HUES6 (cell line): ENCODE results near the gene LEF1.

Experiments
- H3K27ac ChIP-seq: 2 replicates; pipeline ENCODE4 v1.7.0; 2013; ENCODE audit warnings: low read depth, mild to moderate bottlenecking, low read length, inconsistent platforms
- H3K27me3 ChIP-seq: 2 replicates; pipeline ENCODE4 v1.6.1; 2013; ENCODE audit warnings: low read length; ENCODE audit not compliant: control insufficient read depth, insufficient read depth
- H3K36me3 ChIP-seq: 2 replicates; pipeline ENCODE4 v1.6.1; 2013; ENCODE audit warnings: low read length; ENCODE audit not compliant: control insufficient read depth, insufficient read depth
- H3K4me1 ChIP-seq: 2 replicates; pipeline ENCODE4 v1.6.1; 2013; ENCODE audit warnings: low read length; ENCODE audit not compliant: control insufficient read depth, insufficient read depth
- H3K4me3 ChIP-seq: 2 replicates; pipeline ENCODE4 v1.5.1; 2013; ENCODE audit warnings: low read depth, low read length
- H3K9ac ChIP-seq: one replicate; pipeline ENCODE4 v1.6.1; 2013; ENCODE audit warnings: mild to moderate bottlenecking, low read length
- H3K9me3 ChIP-seq: 2 replicates; pipeline ENCODE4 v1.6.1; 2013; ENCODE audit warnings: low read depth, low read length; ENCODE audit not compliant: control insufficient read depth, insufficient read depth

The LEF1 gene

DNA sequence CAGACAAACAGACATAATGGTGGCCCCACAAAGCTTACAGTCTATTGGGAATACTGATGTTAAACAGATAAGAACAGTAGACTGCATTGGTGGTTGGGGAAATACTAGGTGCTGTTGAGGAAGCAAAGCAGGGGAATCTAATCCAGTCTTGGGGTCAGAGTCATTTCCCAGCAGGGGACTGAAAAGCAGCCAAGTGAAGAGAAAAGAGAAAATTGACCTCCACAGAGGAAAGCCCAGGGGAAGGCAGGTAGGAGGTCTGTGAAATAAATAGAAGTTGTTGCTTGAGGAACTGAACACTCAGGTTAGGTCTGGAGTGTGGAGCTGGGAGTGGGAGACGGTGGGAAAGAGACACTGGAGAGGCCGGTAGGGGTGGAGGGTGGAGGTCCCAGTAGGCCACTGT lies 33.0 kb upstream of the LEF1 start:
- Histone ChIP-seq H3K27ac (no peak overlapping the region), H3K27me3 (no peaks in the 10 kb centered on the region), H3K9ac (no peak overlapping the region), H3K9me3 (no peaks in the 10 kb centered on the region), H3K4me1 (peaks cover 3% of the 10 kb centered on the region; the same call in 1 of the 2 replicates), H3K36me3 (no peaks in the 10 kb centered on the region), H3K4me3 (no peak overlapping the region)

DNA sequence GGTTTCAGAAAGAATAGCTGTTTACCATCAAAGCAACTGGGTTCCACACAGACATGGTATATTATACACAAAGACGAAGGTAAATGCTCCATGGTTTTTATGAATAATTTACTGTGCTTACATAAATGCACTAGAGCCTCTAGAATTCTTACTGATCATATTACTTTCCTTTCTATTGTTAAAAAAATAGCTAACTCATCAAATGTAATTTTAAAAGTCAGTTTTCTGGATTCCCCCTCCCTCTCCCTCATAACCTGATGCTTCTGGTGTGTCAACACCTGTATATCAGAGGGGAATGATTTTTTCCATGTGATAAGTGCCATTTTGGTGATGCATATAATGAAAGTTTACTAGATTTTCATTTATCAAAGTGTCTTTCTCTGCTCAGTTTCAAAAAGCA lies 31.1 kb upstream of the LEF1 start:
- Histone ChIP-seq H3K4me1 (0 out of 2 replicates have a peak, but pooled peaks cover 2% of the 10 kb centered on the region), H3K27me3 (peaks cover 6% of the 10 kb centered on the region; the same call in 1 of the 2 replicates), H3K9me3 (no peaks in the 10 kb centered on the region), H3K9ac (no peak overlapping the region), H3K36me3 (no peaks in the 10 kb centered on the region), H3K27ac (no peak overlapping the region), H3K4me3 (no peak overlapping the region)

DNA sequence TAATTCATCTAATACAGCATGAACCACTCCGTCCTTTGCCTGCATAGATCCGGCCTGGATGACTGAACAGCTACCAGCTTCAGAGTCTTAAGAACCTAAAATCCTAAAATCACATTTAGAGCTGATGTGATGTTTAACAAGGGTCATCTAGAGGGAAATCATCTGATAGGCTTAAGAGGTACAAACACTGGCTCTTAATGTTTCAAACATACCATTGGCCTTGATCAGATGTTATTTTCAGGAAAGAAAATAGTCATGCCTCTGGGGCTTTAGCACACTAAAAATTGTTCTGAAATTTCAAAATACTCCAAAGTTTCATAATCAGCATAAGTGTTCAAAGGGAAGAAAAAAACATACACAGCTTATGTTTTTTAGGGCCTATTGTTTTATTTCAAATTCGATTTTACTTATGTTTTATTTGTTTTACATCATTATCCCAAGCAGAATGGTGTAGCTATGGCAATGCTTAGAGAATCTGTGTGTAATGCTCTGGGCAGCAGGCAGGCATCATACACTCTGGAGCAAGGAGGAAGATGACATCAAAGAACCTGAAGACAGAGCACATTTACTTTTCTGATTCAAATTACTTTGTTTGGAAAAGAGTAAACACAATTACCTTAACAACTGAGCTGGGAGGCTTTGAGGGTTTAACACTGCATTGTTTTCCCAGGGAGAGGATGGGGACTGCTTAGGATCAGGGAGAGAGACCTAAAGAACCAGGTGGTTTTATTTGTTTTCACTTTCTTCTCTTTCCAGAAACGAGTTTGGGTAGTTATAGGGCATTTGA lies 25.3 kb upstream of the LEF1 start:
- no peak overlapping the region for H3K4me3 ChIP-seq
- no peaks in the 10 kb centered on the region for H3K36me3 ChIP-seq
- peaks cover 37% of the 10 kb centered on the region for H3K27me3 ChIP-seq
- H3K27ac ChIP-seq: no peak overlapping the region
- H3K9me3 ChIP-seq: no peaks in the 10 kb centered on the region
- H3K4me1 ChIP-seq: peaks cover 32% of the 10 kb centered on the region
- no peak overlapping the region for H3K9ac ChIP-seq

DNA sequence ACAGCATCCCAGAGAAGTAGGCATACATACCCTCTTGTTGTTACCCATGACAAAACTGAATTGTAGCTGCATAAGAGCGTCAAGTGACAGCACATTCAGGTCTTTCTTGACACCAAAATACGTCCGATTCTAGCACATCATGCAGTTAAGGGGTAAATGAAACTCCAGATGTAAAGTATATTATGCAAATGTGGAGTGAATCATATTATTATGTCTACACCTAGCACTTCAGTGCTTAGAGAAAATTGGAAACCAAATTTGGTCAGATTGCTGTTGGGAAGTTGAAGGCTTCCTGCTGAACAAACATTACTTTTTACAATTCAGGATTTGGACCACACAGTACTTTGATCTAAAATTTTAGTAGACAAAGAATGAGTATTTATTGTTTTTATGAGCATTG lies 24.2 kb upstream of the LEF1 start:
- H3K4me1 ChIP-seq: peaks cover 32% of the 10 kb centered on the region
- H3K27ac ChIP-seq: no peak overlapping the region
- H3K4me3 ChIP-seq: no peak overlapping the region
- H3K27me3 ChIP-seq: peaks cover 37% of the 10 kb centered on the region
- H3K9ac ChIP-seq: no peak overlapping the region
- H3K36me3 ChIP-seq: no peaks in the 10 kb centered on the region
- no peaks in the 10 kb centered on the region for H3K9me3 ChIP-seq

DNA sequence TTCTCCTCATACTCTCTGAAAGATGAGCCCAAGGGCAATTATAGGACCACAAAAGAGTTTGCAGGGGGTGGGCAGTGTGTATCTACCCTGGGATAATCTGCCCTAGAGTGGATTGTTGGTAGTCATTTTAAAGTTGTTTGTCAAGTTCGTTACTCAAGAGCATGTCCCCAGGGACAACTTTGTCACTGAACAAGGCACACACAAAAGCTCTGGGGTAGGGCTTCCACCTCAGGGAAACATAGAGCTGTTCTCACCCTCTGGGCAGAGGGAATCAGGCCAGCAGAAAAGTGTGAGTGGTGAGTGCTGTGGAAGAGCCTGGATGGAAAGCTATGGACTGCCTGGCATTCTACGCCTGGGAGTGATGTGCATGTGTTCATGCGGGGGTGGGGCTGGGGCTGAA lies 23.3 kb upstream of the LEF1 start:
- Histone ChIP-seq H3K27ac (no peak overlapping the region), H3K36me3 (no peaks in the 10 kb centered on the region), H3K27me3 (peaks cover 37% of the 10 kb centered on the region), H3K9ac (no peak overlapping the region), H3K9me3 (no peaks in the 10 kb centered on the region), H3K4me1 (peaks cover 38% of the 10 kb centered on the region), H3K4me3 (no peak overlapping the region)

DNA sequence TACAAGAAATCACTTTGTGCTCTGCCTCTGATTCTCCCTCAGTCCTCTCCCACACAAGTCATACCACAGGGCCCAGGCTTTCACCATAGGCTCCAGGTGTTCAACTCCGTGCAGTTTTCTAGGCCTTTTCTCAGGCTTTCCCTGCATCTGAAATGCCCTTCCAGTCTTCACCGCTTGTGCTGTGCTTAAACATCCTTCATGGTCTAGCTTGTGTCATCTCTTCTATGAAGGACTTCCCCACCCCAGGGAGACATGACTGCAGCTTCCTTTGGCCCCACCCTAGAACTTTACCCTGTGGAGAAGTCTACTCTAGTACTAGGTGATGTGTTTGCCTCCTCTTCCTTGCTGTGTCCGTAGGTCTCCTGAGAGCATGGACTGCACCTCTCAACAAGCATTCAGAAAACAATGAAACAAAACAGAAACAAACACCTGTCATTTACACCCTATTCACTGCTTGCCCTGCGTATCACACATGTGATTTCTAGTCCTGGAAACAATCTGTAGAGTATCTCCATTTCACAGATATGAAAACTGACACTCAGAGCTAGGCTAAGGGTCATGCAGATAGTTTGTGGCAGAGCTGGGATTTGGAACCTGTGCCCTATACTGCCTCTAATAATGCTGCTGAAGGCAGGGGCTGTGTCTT lies 22.7 kb upstream of the LEF1 start:
- H3K9ac ChIP-seq: no peak overlapping the region
- no peak overlapping the region for H3K4me3 ChIP-seq
- H3K36me3 ChIP-seq: no peaks in the 10 kb centered on the region
- peaks cover 41% of the 10 kb centered on the region for H3K4me1 ChIP-seq
- no peaks in the 10 kb centered on the region for H3K9me3 ChIP-seq
- no peak overlapping the region for H3K27ac ChIP-seq
- peaks cover 37% of the 10 kb centered on the region for H3K27me3 ChIP-seq

DNA sequence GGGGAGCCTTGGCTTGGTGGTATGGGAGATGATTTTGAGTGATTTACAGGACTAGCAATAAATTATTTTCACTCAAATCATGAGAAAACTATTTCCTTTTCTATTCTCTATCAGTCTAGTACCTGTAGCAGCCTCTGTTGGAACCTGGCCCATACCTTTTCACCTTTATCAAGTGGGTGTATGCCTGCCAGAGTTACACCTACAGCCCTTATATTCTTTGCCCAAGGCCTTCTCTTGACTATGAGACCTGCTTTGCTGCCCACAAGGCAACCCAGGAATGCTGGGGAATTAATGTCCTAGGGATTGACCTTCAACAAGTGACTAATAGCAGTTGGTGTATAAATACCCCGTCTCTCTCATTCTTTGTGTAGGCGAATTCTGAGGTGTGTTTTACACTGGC lies 20.0 kb upstream of the LEF1 start:
- Histone ChIP-seq H3K9me3 (no peaks in the 10 kb centered on the region), H3K27me3 (peaks cover 28% of the 10 kb centered on the region), H3K4me3 (no peak overlapping the region), H3K4me1 (peaks cover 35% of the 10 kb centered on the region), H3K27ac (no peak overlapping the region), H3K9ac (no peak overlapping the region), H3K36me3 (no peaks in the 10 kb centered on the region)

DNA sequence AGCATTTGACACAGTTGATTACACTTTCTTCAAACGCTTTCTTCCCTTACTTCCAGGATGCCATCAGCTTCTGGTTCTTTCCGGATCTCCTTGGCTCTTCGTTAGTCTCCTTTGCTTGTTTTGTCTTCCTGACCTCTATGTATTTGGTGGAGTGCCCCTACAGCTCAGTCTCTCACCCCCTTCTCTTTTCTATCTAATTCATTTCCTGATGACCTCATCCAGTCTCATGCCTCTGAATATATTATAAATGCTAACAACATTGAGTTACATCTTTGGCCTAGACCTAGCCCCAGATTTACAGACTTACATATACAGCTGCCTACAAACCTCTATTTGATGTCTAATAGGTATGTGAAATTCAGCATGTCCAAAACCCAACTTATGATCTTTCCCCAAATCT lies 16.5 kb upstream of the LEF1 start:
- H3K4me1 ChIP-seq: peaks cover 13% of the 10 kb centered on the region
- no peaks in the 10 kb centered on the region; the same call in 1 of the 2 replicates for H3K27me3 ChIP-seq
- H3K9me3 ChIP-seq: no peaks in the 10 kb centered on the region
- no peak overlapping the region for H3K27ac ChIP-seq
- no peak overlapping the region for H3K4me3 ChIP-seq
- H3K9ac ChIP-seq: no peak overlapping the region
- no peaks in the 10 kb centered on the region for H3K36me3 ChIP-seq

DNA sequence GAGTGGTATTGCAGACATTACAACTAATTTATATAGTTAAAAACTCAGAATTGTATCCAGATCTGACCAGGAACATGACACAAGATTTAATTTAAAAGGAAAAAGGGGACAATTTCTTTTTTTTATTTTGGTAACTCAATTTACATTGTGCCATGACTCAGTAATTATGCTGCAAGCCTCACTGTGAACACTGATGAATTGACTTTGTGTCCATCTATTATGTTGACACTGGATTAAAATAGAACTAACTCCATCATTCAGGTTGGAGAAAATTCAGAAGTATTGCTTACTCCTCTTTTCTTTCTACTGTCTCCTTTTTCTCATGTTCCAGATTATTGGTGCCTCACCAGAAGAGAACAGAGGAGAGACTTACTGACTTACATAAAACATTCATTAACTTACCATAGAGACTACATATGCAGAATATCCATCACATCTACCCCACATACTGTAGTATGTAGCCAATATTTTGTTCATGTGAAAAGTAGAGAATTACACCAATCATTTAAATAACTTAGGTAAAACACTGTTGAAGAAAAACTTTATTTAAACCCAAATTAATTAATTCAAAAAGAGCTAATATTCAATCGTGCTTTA lies 15.8 kb upstream of the LEF1 start:
- Histone ChIP-seq H3K4me1 (peaks cover 13% of the 10 kb centered on the region), H3K27ac (no peak overlapping the region), H3K9ac (no peak overlapping the region), H3K36me3 (no peaks in the 10 kb centered on the region), H3K4me3 (no peak overlapping the region), H3K9me3 (no peaks in the 10 kb centered on the region), H3K27me3 (no peaks in the 10 kb centered on the region; the same call in 1 of the 2 replicates)

DNA sequence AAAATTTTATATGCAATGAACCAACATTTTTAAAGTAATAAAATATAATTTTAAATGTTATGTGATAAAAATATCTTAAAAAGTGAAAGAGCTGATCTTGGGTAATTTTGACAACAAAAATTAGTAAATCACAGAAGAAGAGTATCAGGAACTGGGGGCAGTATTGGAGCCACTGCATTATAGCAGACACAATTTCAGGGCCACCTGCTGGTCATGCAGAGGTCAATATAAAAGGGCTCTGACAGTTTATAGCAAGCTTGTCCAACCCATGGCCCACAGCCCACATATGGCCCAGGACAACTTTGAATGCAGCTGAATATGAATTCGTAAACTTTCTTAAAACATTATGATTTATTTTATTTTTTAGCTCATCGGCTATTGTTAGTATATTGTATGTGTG lies 13.0 kb upstream of the LEF1 start:
- Histone ChIP-seq H3K27me3 (no peaks in the 10 kb centered on the region; the same call in 1 of the 2 replicates), H3K27ac (no peak overlapping the region), H3K4me1 (peaks cover 4% of the 10 kb centered on the region), H3K4me3 (no peak overlapping the region), H3K36me3 (no peaks in the 10 kb centered on the region), H3K9ac (no peak overlapping the region), H3K9me3 (no peaks in the 10 kb centered on the region)

DNA sequence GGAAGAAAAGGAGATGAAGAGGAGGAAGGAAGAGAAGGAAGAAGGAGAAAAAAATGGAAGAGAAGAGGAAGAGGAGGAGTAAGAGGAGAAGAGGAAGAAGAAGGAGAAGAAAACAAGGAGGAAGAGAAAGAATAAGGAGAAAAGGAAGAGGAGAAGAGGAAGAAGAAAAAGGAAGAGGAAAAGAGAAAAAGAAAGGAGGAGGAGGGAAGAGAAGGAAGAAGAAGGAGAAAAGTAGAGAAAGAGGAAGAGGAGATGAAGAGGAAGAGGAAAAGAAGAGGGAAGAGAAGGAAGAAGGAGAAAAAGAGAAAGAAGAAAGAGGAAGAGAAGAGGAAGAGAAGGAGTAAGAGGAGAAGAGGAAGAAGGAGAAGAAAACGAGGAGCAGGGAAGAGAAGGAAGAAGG lies 11.8 kb upstream of the LEF1 start:
- Histone ChIP-seq H3K4me3 (no peak overlapping the region), H3K27me3 (no peaks in the 10 kb centered on the region; the same call in 1 of the 2 replicates), H3K27ac (no peak overlapping the region), H3K9me3 (no peaks in the 10 kb centered on the region), H3K36me3 (no peaks in the 10 kb centered on the region), H3K4me1 (peaks cover 4% of the 10 kb centered on the region; the same call in 1 of the 2 replicates), H3K9ac (no peak overlapping the region)
